ENCODE results near the gene OR51L1.

- no peak for TF ChIP-seq CTCF (IDR thresholded peaks at IDR 0.05)
- TF ChIP-seq POLR2A (IDR thresholded peaks at IDR 0.05) = no peak
Measured at GRCh38 chr11:5038341-5038740, 43.7 kb downstream of the OR51L1 start.
